Medulla oblongata (tissue), 1 donor: ENCODE measurements around the gene EBF3.

Experiments used
- DNase-seq: peaks from one replicate; pipeline ENCODE4 v3.0.0-alpha.2; 2015; ENCODE audit errors: extremely low spot score

The EBF3 gene

GRCh38 chr10:129871966-129872365, 92.1 kb downstream of the EBF3 start:
- no peak for DNase-seq

- no peak for DNase-seq
These were observed 93.0 kb downstream of the EBF3 start for GRCh38 chr10:129870961-129871621.

- DNase-seq, result no peak
These were observed 93.7 kb downstream of the EBF3 start for GRCh38 chr10:129870474-129870757.

- DNase-seq, result no peak
These were observed 94.2 kb downstream of the EBF3 start for GRCh38 chr10:129869596-129870473.

GRCh38 chr10:129868449-129869035, 95.5 kb downstream of the EBF3 start:
- no peak for DNase-seq

GRCh38 chr10:129867631-129868179, 96.4 kb downstream of the EBF3 start:
- no peak for DNase-seq

- DNase-seq, result no peak
These were observed 97.2 kb downstream of the EBF3 start for GRCh38 chr10:129866894-129867293.

- no peak for DNase-seq
These were observed 98.1 kb downstream of the EBF3 start for GRCh38 chr10:129865960-129866359.

GRCh38 chr10:129865413-129865812, 98.7 kb downstream of the EBF3 start:
- DNase-seq, result no peak

- DNase-seq, result no peak
These were observed 99.4 kb downstream of the EBF3 start for GRCh38 chr10:129864601-129865126.

- DNase-seq, result no peak
These were observed 100.0 kb downstream of the EBF3 start for GRCh38 chr10:129864082-129864481.

GRCh38 chr10:129863201-129863663, 100.8 kb downstream of the EBF3 start:
- DNase-seq, result no peak

GRCh38 chr10:129861776-129862531, 102.1 kb downstream of the EBF3 start:
- no peak for DNase-seq

GRCh38 chr10:129860396-129860795, 103.7 kb downstream of the EBF3 start:
- DNase-seq, result no peak

- DNase-seq, result no peak
These were observed 104.5 kb downstream of the EBF3 start for GRCh38 chr10:129859536-129859935.

GRCh38 chr10:129857242-129857960, 106.7 kb downstream of the EBF3 start:
- DNase-seq, result no peak

GRCh38 chr10:129855836-129856563, 108.1 kb downstream of the EBF3 start:
- no peak for DNase-seq

GRCh38 chr10:129854796-129855705, 109.0 kb downstream of the EBF3 start:
- DNase-seq, result no peak

GRCh38 chr10:129854158-129854557, 109.9 kb downstream of the EBF3 start:
- no peak for DNase-seq
